HepG2 (cell line): Measurements from ENCODE around the gene SRGAP3. TPM values are rescaled to one million over a fixed set of nuclear protein-coding genes. Genes with fewer than 3 reads are reported as not detected.

ENCODE experiments used
- ATAC-seq: fragments of 200-7000 bp; cut with Tn5 transposase; 3 replicates; pipeline ENCODE4 v1.9.1; 2020; ENCODE audit warnings: mild to moderate bottlenecking, moderate library complexity
- BruUV-seq: library from RNA; stranded (reverse); fragments of 400-500 nt; replicated peaks from 2 replicates; lab custom pipeline; 2021; lab: Mats Ljungman, UMichigan
- CTCF ChIA-PET: fragments of 300-600 bp; formaldehyde crosslinking; extraction: SDS; loops from one replicate; lab custom pipeline; 2021; ENCODE audit warnings: low total read pairs, inconsistent platforms, low intra/inter-chr PET ratio; lab: Yijun Ruan, JAX
- POLR2A ChIA-PET: fragments of 350-600 bp; sonication (Branson Sonifier 250); formaldehyde crosslinking; loops from one replicate; lab custom pipeline; 2020; ENCODE audit warnings: antibody characterized with exemption, inconsistent platforms; lab: Yijun Ruan, JAX
- DNase-seq: peaks from one replicate; pipeline ENCODE4 v3.0.0-alpha.2; 2015; ENCODE audit warnings: low spot score
- FAIRE-seq: peaks from 3 replicates; lab custom pipeline; 2011; peaks lifted over from hg19 to GRCh38; lab: Jason Lieb, UNC
- H2AFZ ChIP-seq: one replicate; pipeline ENCODE4 v1.6.1; 2011; ENCODE audit warnings: low read length, inconsistent platforms
- H3K27ac ChIP-seq: fragments of 300-600 bp; 3 replicates; pipeline ENCODE4 v1.8.0; 2011; ENCODE audit warnings: mixed run types, mild to moderate bottlenecking, mixed read lengths, low read length, inconsistent platforms; ENCODE audit not compliant: insufficient read depth; ENCODE audit errors: extremely low read length
- H3K27me3 ChIP-seq, 2 experiments: fragments of 200-600 bp in 1 of 2; 2 replicates in 1 of 2; 3 replicates in 1 of 2; pipeline versions ENCODE4 v1.6.0 to v1.8.0; 2011; ENCODE audit warnings: low read length in 2 of 2, mild to moderate bottlenecking in 2 of 2, moderate library complexity in 2 of 2, inconsistent platforms in 1 of 2; ENCODE audit not compliant: insufficient read depth in 2 of 2, control insufficient read depth in 1 of 2
- H3K36me3 ChIP-seq, 2 experiments: fragments of 200-600 bp in 1 of 2; replicated peaks in 1 of 2; 2 replicates in 1 of 2; 3 replicates in 1 of 2; pipeline versions ENCODE4 v1.5.1 to v1.8.0; 2011; ENCODE audit warnings: low read length in 2 of 2, inconsistent platforms in 1 of 2; ENCODE audit not compliant: insufficient read depth in 2 of 2, control insufficient read depth in 1 of 2
- H3K4me1 ChIP-seq: 2 replicates; pipeline ENCODE4 v1.5.1; 2012; ENCODE audit warnings: low read length, inconsistent platforms; ENCODE audit not compliant: insufficient read depth
- H3K4me2 ChIP-seq: 2 replicates; pipeline ENCODE4 v1.6.0; 2011; ENCODE audit warnings: low read depth, low read length, inconsistent platforms
- H3K4me3 ChIP-seq, 3 experiments: fragments of 200-600 bp in 1 of 3; sonication (generic), shearing (Covaris generic) in 1 of 3; replicated peaks in 1 of 3; 2 replicates each; pipeline ENCODE4 v1.5.1; 2011 to 2016; ENCODE audit warnings: low read length in 3 of 3, inconsistent platforms in 2 of 3, low read depth in 2 of 3, mild to moderate bottlenecking in 2 of 3, control low read depth in 1 of 3, mixed read lengths in 1 of 3; ENCODE audit not compliant: insufficient read depth in 1 of 3
- H3K79me2 ChIP-seq: one replicate; pipeline ENCODE4 v1.6.1; 2011; ENCODE audit warnings: low read length, inconsistent platforms; ENCODE audit not compliant: insufficient read depth
- H3K9ac ChIP-seq: 2 replicates; pipeline ENCODE4 v1.6.0; 2011; ENCODE audit warnings: mild to moderate bottlenecking, low read depth, low read length, inconsistent platforms; ENCODE audit not compliant: insufficient read depth
- H3K9me3 ChIP-seq: 2 replicates; pipeline ENCODE4 v1.5.1; 2012; ENCODE audit warnings: mild to moderate bottlenecking, low read length
- H4K20me1 ChIP-seq: 2 replicates; pipeline ENCODE4 v1.6.0; 2011; ENCODE audit warnings: inconsistent platforms, mild to moderate bottlenecking, low read length, moderate library complexity; ENCODE audit not compliant: insufficient read depth
- EED ChIP-seq: sonication (generic); formaldehyde crosslinking; IDR thresholded peaks from 2 replicates; pipeline ENCODE4 v1.5.0; 2020; ENCODE audit warnings: mild to moderate bottlenecking, missing genetic modification reagents
- IKZF4 ChIP-seq: sonication (generic); formaldehyde crosslinking; IDR thresholded peaks from 2 replicates; pipeline ENCODE4 v1.5.1; 2020; ENCODE audit warnings: borderline replicate concordance, mild to moderate bottlenecking, low read depth, missing genetic modification reagents; ENCODE audit errors: not compliant biosample characterization
- RBFOX2 ChIP-seq: fragments of 200-400 bp; formaldehyde crosslinking; IDR thresholded peaks from 2 replicates; pipeline ENCODE4 v1.6.1; 2017; ENCODE audit warnings: low read depth, mild to moderate bottlenecking, low read length
- RXRB ChIP-seq: IDR thresholded peaks from 2 replicates; pipeline ENCODE4 v1.6.1; 2016; ENCODE audit warnings: borderline replicate concordance, missing genetic modification reagents, missing compliant biosample characterization
- ZNF619 ChIP-seq: sonication (generic); formaldehyde crosslinking; IDR thresholded peaks from 2 replicates; pipeline ENCODE4 v1.4.0; 2020; ENCODE audit warnings: mild to moderate bottlenecking, missing genetic modification reagents
- WGBS: methylation state at CpG from one replicate; pipeline ENCODE4 v1.1.6; 2017; ENCODE audit warnings: low lambda C conversion rate; 5-methylcytosine and 5-hydroxymethylcytosine counted together
- in situ Hi-C: cut with HindIII; loops from 2 replicates; pipeline ENCODE4 v1.10.0; 2017; ENCODE audit warnings: low pct_unique_long_range_greater_than_20kb; ENCODE audit not compliant: extremely low pct_ligation_motif_present
- intact Hi-C: fragments of 100-400 bp; cut with micrococcal nuclease; formaldehyde crosslinking; loops from one replicate; pipeline ENCODE4 v1.10.0; 2022; ENCODE audit not compliant: unreplicated experiment
- polyA plus RNA-seq, 8 experiments: library from polyadenylated mRNA; depleted of rRNA in 3 of 8; stranded (reverse) in 7 of 8; unstranded in 1 of 8; fragments of >200 nt; fragmentation: Illumina TruSeq in 4 of 8; extraction: Trizol in 4 of 8; gene quantifications; 2 replicates each; pipeline versions ENCODE4 v1.2.1 to v1.2.3, GENCODE V29; 2011 to 2016; ENCODE audit warnings: low read depth in 4 of 8, missing spikeins in 1 of 8, mixed read lengths in 1 of 8; ENCODE audit not compliant: insufficient read depth in 1 of 8
- total RNA-seq, 5 experiments: library from RNA; depleted of rRNA; stranded (reverse); fragments of >200 nt; fragmentation: Illumina TruSeq; extraction: Trizol; gene quantifications; 2 replicates each; pipeline ENCODE4 v1.2.3, GENCODE V29; 2016; ENCODE audit warnings: low read depth in 1 of 5
- TF ChIP-seq, protein P1 (sequence below): sonication (generic); formaldehyde crosslinking; IDR thresholded peaks from 2 replicates; pipeline ENCODE4 v1.9.0; 2021; ENCODE audit warnings: missing genetic modification reagents, borderline replicate concordance
- TF ChIP-seq, protein P2 (sequence below): sonication (generic); formaldehyde crosslinking; IDR thresholded peaks from 2 replicates; pipeline ENCODE4 v1.4.0; 2020; ENCODE audit warnings: missing genetic modification reagents
- TF ChIP-seq, protein P3 (sequence below): sonication (generic); formaldehyde crosslinking; IDR thresholded peaks from 2 replicates; pipeline ENCODE4 v1.5.1; 2020; ENCODE audit warnings: missing genetic modification reagents, mild to moderate bottlenecking, borderline replicate concordance
- TF ChIP-seq, protein P4 (sequence below): sonication (generic); formaldehyde crosslinking; IDR thresholded peaks from 2 replicates; pipeline ENCODE4 v1.4.0; 2020; ENCODE audit warnings: mild to moderate bottlenecking, missing genetic modification reagents, borderline replicate concordance

The SRGAP3 gene
- total and polyA plus RNA-seq, 2 of the 13 experiments (the other 11 are each of a cell fraction or from before 2014, with no cell fraction given), result 1.2 to 1.4 TPM

DNA sequence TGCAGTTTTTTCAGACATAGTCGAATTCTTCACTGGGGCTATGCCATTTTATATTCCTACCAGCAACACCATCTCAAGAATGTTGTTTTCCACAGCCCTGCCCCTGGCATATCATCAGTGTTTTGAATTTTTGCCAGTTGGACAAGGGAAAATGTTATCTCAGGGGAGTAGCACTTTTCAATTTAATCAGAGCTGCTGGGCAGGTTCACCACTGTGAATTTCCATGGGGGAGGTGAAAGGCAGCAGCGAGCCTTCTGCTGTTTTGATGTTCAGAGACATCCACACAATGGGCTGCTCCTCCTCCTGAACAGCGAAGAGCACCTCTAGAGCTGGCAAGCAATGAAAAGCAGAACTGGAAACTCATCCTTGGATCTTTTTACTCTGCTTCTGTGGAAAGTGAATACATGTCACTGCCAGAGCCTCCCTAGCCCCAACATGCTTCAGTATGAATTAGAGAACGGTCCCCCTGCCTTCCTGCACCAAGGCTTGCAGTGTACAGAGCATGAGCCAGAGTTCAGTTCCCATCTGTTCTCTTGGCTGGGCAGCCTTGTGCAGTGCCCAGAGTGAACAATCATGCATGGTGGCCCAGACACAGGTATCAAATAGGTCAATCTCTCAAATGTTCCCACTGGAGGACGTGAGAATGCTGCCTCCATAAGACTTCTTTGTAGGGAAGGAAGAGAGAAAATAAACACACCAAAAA lies 230.0 kb downstream of the SRGAP3 start (continued):
- TF ChIP-seq, protein P1, sequence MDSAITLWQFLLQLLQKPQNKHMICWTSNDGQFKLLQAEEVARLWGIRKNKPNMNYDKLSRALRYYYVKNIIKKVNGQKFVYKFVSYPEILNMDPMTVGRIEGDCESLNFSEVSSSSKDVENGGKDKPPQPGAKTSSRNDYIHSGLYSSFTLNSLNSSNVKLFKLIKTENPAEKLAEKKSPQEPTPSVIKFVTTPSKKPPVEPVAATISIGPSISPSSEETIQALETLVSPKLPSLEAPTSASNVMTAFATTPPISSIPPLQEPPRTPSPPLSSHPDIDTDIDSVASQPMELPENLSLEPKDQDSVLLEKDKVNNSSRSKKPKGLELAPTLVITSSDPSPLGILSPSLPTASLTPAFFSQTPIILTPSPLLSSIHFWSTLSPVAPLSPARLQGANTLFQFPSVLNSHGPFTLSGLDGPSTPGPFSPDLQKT (CRISPR knock-in tag), result no peak
- TF ChIP-seq, protein P2, sequence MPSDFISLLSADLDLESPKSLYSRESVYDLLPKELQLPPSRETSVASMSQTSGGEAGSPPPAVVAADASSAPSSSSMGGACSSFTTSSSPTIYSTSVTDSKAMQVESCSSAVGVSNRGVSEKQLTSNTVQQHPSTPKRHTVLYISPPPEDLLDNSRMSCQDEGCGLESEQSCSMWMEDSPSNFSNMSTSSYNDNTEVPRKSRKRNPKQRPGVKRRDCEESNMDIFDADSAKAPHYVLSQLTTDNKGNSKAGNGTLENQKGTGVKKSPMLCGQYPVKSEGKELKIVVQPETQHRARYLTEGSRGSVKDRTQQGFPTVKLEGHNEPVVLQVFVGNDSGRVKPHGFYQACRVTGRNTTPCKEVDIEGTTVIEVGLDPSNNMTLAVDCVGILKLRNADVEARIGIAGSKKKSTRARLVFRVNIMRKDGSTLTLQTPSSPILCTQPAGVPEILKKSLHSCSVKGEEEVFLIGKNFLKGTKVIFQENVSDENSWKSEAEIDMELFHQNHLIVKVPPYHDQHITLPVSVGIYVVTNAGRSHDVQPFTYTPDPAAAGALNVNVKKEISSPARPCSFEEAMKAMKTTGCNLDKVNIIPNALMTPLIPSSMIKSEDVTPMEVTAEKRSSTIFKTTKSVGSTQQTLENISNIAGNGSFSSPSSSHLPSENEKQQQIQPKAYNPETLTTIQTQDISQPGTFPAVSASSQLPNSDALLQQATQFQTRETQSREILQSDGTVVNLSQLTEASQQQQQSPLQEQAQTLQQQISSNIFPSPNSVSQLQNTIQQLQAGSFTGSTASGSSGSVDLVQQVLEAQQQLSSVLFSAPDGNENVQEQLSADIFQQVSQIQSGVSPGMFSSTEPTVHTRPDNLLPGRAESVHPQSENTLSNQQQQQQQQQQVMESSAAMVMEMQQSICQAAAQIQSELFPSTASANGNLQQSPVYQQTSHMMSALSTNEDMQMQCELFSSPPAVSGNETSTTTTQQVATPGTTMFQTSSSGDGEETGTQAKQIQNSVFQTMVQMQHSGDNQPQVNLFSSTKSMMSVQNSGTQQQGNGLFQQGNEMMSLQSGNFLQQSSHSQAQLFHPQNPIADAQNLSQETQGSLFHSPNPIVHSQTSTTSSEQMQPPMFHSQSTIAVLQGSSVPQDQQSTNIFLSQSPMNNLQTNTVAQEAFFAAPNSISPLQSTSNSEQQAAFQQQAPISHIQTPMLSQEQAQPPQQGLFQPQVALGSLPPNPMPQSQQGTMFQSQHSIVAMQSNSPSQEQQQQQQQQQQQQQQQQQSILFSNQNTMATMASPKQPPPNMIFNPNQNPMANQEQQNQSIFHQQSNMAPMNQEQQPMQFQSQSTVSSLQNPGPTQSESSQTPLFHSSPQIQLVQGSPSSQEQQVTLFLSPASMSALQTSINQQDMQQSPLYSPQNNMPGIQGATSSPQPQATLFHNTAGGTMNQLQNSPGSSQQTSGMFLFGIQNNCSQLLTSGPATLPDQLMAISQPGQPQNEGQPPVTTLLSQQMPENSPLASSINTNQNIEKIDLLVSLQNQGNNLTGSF (CRISPR knock-in tag), result no peak

DNA sequence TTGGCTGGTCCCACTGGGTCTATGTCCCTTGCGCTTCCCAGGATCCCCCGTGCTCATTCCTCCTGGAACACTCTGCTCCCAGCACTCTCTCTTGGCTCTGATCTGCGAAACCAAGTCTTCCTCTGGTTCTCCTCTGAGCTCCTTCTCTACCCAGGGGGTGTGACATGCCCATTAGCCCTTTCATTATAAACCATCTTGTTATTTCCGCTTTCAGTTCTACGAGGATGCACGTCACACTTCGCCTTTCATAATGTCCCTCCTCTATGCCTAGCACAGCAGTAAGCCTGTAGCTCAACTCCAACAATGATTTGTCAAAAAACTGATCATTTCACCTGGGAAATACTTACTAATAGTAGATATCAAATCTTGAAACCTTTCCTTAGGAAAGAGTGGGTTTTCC lies 234.2 kb downstream of the SRGAP3 start:
- H3K36me3 ChIP-seq, result no peaks in the 10 kb centered on the region
- H3K4me1 ChIP-seq, result no peaks in the 10 kb centered on the region
- H3K9ac ChIP-seq, result no peak overlapping the region
- DNase-seq (no peak), FAIRE-seq (no peak), ATAC-seq (no peak)
- H2AFZ ChIP-seq, result no peak overlapping the region
- ChIA-PET POLR2A (no interaction called here), CTCF (no interaction called here)
- H3K79me2 ChIP-seq, result no peaks in the 10 kb centered on the region
- no peak overlapping the region for H3K4me2 ChIP-seq
- no peaks in the 10 kb centered on the region for H3K9me3 ChIP-seq
- WGBS, result 66% methylated on average over 7 of the region's 7 CpGs
- no peaks in the 10 kb centered on the region for H4K20me1 ChIP-seq
- no peak overlapping the region for H3K27ac ChIP-seq
- no peaks in the 10 kb centered on the region; a peak in 1 of 5 replicates for H3K27me3 ChIP-seq
- intact Hi-C loops (no loop called here), in situ Hi-C loops (no loop called here)
- H3K4me3 ChIP-seq, result no peak overlapping the region
- no TSS peak for BruUV-seq
- TF ChIP-seq IKZF4, result no peak
- no peak for TF ChIP-seq RBFOX2
- TF ChIP-seq RXRB (CRISPR knock-in tag), result no peak
- TF ChIP-seq, protein P3, sequence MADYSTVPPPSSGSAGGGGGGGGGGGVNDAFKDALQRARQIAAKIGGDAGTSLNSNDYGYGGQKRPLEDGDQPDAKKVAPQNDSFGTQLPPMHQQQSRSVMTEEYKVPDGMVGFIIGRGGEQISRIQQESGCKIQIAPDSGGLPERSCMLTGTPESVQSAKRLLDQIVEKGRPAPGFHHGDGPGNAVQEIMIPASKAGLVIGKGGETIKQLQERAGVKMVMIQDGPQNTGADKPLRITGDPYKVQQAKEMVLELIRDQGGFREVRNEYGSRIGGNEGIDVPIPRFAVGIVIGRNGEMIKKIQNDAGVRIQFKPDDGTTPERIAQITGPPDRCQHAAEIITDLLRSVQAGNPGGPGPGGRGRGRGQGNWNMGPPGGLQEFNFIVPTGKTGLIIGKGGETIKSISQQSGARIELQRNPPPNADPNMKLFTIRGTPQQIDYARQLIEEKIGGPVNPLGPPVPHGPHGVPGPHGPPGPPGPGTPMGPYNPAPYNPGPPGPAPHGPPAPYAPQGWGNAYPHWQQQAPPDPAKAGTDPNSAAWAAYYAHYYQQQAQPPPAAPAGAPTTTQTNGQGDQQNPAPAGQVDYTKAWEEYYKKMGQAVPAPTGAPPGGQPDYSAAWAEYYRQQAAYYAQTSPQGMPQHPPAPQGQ, result no peak
- TF ChIP-seq EED (CRISPR knock-in tag), result no peak
- TF ChIP-seq, protein P4, sequence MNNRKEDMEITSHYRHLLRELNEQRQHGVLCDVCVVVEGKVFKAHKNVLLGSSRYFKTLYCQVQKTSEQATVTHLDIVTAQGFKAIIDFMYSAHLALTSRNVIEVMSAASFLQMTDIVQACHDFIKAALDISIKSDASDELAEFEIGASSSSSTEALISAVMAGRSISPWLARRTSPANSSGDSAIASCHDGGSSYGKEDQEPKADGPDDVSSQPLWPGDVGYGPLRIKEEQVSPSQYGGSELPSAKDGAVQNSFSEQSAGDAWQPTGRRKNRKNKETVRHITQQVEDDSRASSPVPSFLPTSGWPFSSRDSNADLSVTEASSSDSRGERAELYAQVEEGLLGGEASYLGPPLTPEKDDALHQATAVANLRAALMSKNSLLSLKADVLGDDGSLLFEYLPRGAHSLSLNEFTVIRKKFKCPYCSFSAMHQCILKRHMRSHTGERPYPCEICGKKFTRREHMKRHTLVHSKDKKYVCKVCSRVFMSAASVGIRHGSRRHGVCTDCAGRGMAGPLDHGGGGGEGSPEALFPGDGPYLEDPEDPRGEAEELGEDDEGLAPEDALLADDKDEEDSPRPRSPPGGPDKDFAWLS, result no peak
- no peak for TF ChIP-seq ZNF619
